SK-N-SH treated with all-trans-retinoic acid at 6 μM for 48 hours (cell line): ENCODE measurements around the gene DDTL.

ENCODE experiments used
- ATAC-seq: fragments of 200-7000 bp; cut with Tn5 transposase; 3 replicates; pipeline ENCODE4 v1.9.1; 2020; ENCODE audit warnings: mild to moderate bottlenecking, moderate library complexity
- ARNTL ChIP-seq: fragments of 450-650 bp; formaldehyde crosslinking; IDR thresholded peaks from 2 replicates; pipeline ENCODE4 v1.5.0; 2020; ENCODE audit warnings: low read depth, mild to moderate bottlenecking, moderate library complexity, borderline replicate concordance
- BACH2 ChIP-seq: fragments of 250-450 bp; sonication (Bioruptor Pico); IDR thresholded peaks from 2 replicates; pipeline ENCODE4 v1.9.0; 2021; ENCODE audit warnings: mild to moderate bottlenecking, borderline replicate concordance
- CREB5 ChIP-seq: fragments of 250-450 bp; sonication (Bioruptor Pico); IDR thresholded peaks from 2 replicates; pipeline ENCODE4 v1.5.1; 2020; ENCODE audit warnings: low read depth, mild to moderate bottlenecking, moderate library complexity
- CSDC2 ChIP-seq: fragments of 250-450 bp; sonication (Bioruptor Pico); IDR thresholded peaks from 2 replicates; pipeline ENCODE4 v1.5.0; 2020; ENCODE audit warnings: mild to moderate bottlenecking, moderate library complexity
- ESRRG ChIP-seq: fragments of 250-450 bp; sonication (Bioruptor Pico); IDR thresholded peaks from 2 replicates; pipeline ENCODE4 v1.6.1; 2021; ENCODE audit warnings: mild to moderate bottlenecking
- GLIS3 ChIP-seq: fragments of 250-450 bp; sonication (Bioruptor Pico); IDR thresholded peaks from 2 replicates; pipeline ENCODE4 v1.5.0; 2020; ENCODE audit warnings: mild to moderate bottlenecking, moderate library complexity
- OSR1 ChIP-seq: fragments of 250-450 bp; sonication (Bioruptor Pico); IDR thresholded peaks from 2 replicates; pipeline ENCODE4 v1.8.0; 2022; ENCODE audit warnings: moderate library complexity, mild to moderate bottlenecking, inconsistent platforms
- PATZ1 ChIP-seq: fragments of 250-450 bp; sonication (Bioruptor Pico); IDR thresholded peaks from 2 replicates; pipeline ENCODE4 v1.8.0; 2020; ENCODE audit warnings: mild to moderate bottlenecking, moderate library complexity, borderline replicate concordance
- POU6F1 ChIP-seq: fragments of 250-450 bp; sonication (Bioruptor Pico); IDR thresholded peaks from 2 replicates; pipeline ENCODE4 v1.8.0; 2021; ENCODE audit warnings: low read depth, mild to moderate bottlenecking, moderate library complexity, borderline replicate concordance
- PPARA ChIP-seq: fragments of 250-450 bp; sonication (Bioruptor Pico); IDR thresholded peaks from 2 replicates; pipeline ENCODE4 v1.5.0; 2020; ENCODE audit warnings: mild to moderate bottlenecking, borderline replicate concordance
- RARB ChIP-seq: fragments of 250-450 bp; sonication (Bioruptor Pico); IDR thresholded peaks from 2 replicates; pipeline ENCODE4 v1.8.0; 2021; ENCODE audit warnings: mild to moderate bottlenecking, moderate library complexity
- SNAI2 ChIP-seq: fragments of 250-450 bp; sonication (Bioruptor Pico); IDR thresholded peaks from 2 replicates; pipeline ENCODE4 v1.5.0; 2020; ENCODE audit warnings: mild to moderate bottlenecking, moderate library complexity
- TCF4 ChIP-seq: fragments of 250-450 bp; sonication (Bioruptor Pico); IDR thresholded peaks from 2 replicates; pipeline ENCODE4 v1.8.0; 2021; ENCODE audit warnings: mild to moderate bottlenecking, moderate library complexity, borderline replicate concordance
- TOX ChIP-seq: fragments of 250-450 bp; sonication (Bioruptor Pico); IDR thresholded peaks from 2 replicates; pipeline ENCODE4 v1.8.0; 2021; ENCODE audit warnings: mild to moderate bottlenecking, moderate library complexity, borderline replicate concordance
- ZC3H10 ChIP-seq: fragments of 250-450 bp; sonication (Bioruptor Pico); IDR thresholded peaks from 2 replicates; pipeline ENCODE4 v1.5.1; 2021; ENCODE audit warnings: mild to moderate bottlenecking, moderate library complexity
- ZFP3 ChIP-seq: fragments of 250-450 bp; sonication (Bioruptor Pico); IDR thresholded peaks from 2 replicates; pipeline ENCODE4 v1.5.0; 2020; ENCODE audit warnings: mild to moderate bottlenecking, moderate library complexity
- ZFP30 ChIP-seq: fragments of 450-650 bp; formaldehyde crosslinking; IDR thresholded peaks from 2 replicates; pipeline ENCODE4 v1.5.0; 2022; ENCODE audit warnings: mild to moderate bottlenecking, moderate library complexity
- ZNF565 ChIP-seq: fragments of 450-650 bp; formaldehyde crosslinking; conservative IDR thresholded peaks from 2 replicates; pipeline ENCODE4 v1.5.0; 2020; ENCODE audit warnings: low read depth, mild to moderate bottlenecking, moderate library complexity
- ZNF70 ChIP-seq: fragments of 450-650 bp; formaldehyde crosslinking; IDR thresholded peaks from 2 replicates; pipeline ENCODE4 v1.5.0; 2020; ENCODE audit warnings: mild to moderate bottlenecking, moderate library complexity
- ZNF8 ChIP-seq: fragments of 450-650 bp; formaldehyde crosslinking; IDR thresholded peaks from 2 replicates; pipeline ENCODE4 v1.5.0; 2020; ENCODE audit warnings: mild to moderate bottlenecking, moderate library complexity
- TF ChIP-seq, protein P1 (sequence below): fragments of 250-450 bp; sonication (Bioruptor Pico); IDR thresholded peaks from 2 replicates; pipeline ENCODE4 v1.5.1; 2021; ENCODE audit warnings: mild to moderate bottlenecking, moderate library complexity
- TF ChIP-seq, protein P2 (sequence below): fragments of 250-450 bp; sonication (Bioruptor Pico); IDR thresholded peaks from 2 replicates; pipeline ENCODE4 v1.5.0; 2020; ENCODE audit warnings: mild to moderate bottlenecking, moderate library complexity

DDTL gene

GRCh38 chr22:24011735-24012068 lies 45.0 kb downstream of the DDTL start:
- TF ChIP-seq ZNF8, result no peak
- no peak for TF ChIP-seq SNAI2
- no peak for TF ChIP-seq OSR1 (CRISPR knock-in tag)
- no peak for TF ChIP-seq TOX (CRISPR knock-in tag)
- TF ChIP-seq, protein P1, sequence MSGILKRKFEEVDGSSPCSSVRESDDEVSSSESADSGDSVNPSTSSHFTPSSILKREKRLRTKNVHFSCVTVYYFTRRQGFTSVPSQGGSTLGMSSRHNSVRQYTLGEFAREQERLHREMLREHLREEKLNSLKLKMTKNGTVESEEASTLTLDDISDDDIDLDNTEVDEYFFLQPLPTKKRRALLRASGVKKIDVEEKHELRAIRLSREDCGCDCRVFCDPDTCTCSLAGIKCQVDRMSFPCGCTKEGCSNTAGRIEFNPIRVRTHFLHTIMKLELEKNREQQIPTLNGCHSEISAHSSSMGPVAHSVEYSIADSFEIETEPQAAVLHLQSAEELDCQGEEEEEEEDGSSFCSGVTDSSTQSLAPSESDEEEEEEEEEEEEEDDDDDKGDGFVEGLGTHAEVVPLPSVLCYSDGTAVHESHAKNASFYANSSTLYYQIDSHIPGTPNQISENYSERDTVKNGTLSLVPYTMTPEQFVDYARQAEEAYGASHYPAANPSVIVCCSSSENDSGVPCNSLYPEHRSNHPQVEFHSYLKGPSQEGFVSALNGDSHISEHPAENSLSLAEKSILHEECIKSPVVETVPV (CRISPR knock-in tag), result no peak
- TF ChIP-seq ESRRG (CRISPR knock-in tag), result no peak
- no peak for TF ChIP-seq ZC3H10
- TF ChIP-seq CREB5 (CRISPR knock-in tag), result no peak
- no peak for TF ChIP-seq ZNF565
- TF ChIP-seq PPARA (CRISPR knock-in tag), result no peak
- TF ChIP-seq GLIS3, result no peak
- TF ChIP-seq ARNTL, result no peak
- TF ChIP-seq BACH2 (CRISPR knock-in tag), result no peak
- no peak for TF ChIP-seq CSDC2 (CRISPR knock-in tag)
- no peak for TF ChIP-seq ZFP3 (CRISPR knock-in tag)
- TF ChIP-seq, protein P2, sequence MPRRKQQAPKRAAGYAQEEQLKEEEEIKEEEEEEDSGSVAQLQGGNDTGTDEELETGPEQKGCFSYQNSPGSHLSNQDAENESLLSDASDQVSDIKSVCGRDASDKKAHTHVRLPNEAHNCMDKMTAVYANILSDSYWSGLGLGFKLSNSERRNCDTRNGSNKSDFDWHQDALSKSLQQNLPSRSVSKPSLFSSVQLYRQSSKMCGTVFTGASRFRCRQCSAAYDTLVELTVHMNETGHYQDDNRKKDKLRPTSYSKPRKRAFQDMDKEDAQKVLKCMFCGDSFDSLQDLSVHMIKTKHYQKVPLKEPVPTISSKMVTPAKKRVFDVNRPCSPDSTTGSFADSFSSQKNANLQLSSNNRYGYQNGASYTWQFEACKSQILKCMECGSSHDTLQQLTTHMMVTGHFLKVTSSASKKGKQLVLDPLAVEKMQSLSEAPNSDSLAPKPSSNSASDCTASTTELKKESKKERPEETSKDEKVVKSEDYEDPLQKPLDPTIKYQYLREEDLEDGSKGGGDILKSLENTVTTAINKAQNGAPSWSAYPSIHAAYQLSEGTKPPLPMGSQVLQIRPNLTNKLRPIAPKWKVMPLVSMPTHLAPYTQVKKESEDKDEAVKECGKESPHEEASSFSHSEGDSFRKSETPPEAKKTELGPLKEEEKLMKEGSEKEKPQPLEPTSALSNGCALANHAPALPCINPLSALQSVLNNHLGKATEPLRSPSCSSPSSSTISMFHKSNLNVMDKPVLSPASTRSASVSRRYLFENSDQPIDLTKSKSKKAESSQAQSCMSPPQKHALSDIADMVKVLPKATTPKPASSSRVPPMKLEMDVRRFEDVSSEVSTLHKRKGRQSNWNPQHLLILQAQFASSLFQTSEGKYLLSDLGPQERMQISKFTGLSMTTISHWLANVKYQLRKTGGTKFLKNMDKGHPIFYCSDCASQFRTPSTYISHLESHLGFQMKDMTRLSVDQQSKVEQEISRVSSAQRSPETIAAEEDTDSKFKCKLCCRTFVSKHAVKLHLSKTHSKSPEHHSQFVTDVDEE (CRISPR knock-in tag), result no peak
- no peak for TF ChIP-seq RARB (CRISPR knock-in tag)
- no peak for TF ChIP-seq ZNF70 (CRISPR knock-in tag)
- ATAC-seq, result peak; percentile 15; the same call in 2 of the 3 replicates

GRCh38 chr22:24016156-24016555 lies 49.5 kb downstream of the DDTL start:
- ATAC-seq, result no peak
- no peak for TF ChIP-seq OSR1 (CRISPR knock-in tag)
- peak; percentile 95 for TF ChIP-seq ZNF8
- TF ChIP-seq GLIS3, result no peak
- TF ChIP-seq, all 23 proteins: peak for 1

DNA sequence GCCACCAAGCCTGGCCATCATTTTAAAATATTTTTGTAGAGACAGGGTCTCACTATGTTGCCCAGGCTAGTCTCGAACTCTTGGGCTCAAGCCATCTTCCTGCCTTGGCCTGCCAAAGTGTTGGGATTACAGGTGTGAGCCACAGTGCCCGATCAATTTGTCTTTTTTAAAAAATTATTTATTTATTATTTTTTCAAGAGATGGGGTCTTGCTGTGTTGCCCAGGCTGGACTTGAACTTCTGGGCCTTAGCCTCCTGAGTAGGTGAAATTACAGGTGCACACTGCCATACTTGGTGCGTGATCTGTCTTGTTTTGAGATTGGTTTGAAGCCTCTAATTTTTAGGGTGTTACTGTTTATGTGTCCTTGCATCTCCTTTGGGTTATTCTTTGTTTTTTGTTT lies 54.6 kb downstream of the DDTL start:
- TF ChIP-seq ZNF8 (no peak), TCF4 (CRISPR knock-in tag) (no peak), TOX (CRISPR knock-in tag) (no peak), ZC3H10 (no peak), OSR1 (CRISPR knock-in tag) (no peak), ZFP3 (CRISPR knock-in tag) (no peak), GLIS3 (no peak), RARB (CRISPR knock-in tag) (no peak), POU6F1 (CRISPR knock-in tag) (no peak), BACH2 (CRISPR knock-in tag) (no peak), ZNF70 (CRISPR knock-in tag) (no peak), ZNF565 (no peak), ARNTL (no peak), PATZ1 (CRISPR knock-in tag) (no peak), ZFP30 (CRISPR knock-in tag) (no peak), CSDC2 (CRISPR knock-in tag) (no peak)
- TF ChIP-seq, all 23 proteins: peak for 0
- ATAC-seq, result no peak
